RWPE2 (cell line): ENCODE data around the gene INHBB.

Experiments used
- ATAC-seq: fragments of 200-7000 bp; cut with Tn5 transposase; 3 replicates; pipeline ENCODE4 v1.9.1; 2021; ENCODE audit warnings: low read depth
- DNase-seq: peaks from one replicate; pipeline ENCODE4 v3.0.0-alpha.2; 2020; ENCODE audit warnings: low spot score
- H3K27ac ChIP-seq: fragments of 450-650 bp; 2 replicates; pipeline ENCODE4 v1.5.1; 2017; ENCODE audit warnings: mild to moderate bottlenecking; ENCODE audit not compliant: poor library complexity, severe bottlenecking
- H3K27me3 ChIP-seq: fragments of 250-450 bp; sonication (Bioruptor Pico); 2 replicates; pipeline ENCODE4 v1.5.1; 2021; ENCODE audit warnings: mild to moderate bottlenecking, moderate library complexity; ENCODE audit not compliant: insufficient read depth, poor library complexity, severe bottlenecking
- H3K36me3 ChIP-seq: fragments of 250-450 bp; sonication (Bioruptor Pico); 2 replicates; pipeline ENCODE4 v1.5.1; 2020; ENCODE audit warnings: low read depth, mild to moderate bottlenecking, moderate library complexity
- H3K4me1 ChIP-seq: fragments of 250-450 bp; sonication (Bioruptor Pico); 2 replicates; pipeline ENCODE4 v1.5.1; 2021; ENCODE audit warnings: mild to moderate bottlenecking, moderate library complexity; ENCODE audit not compliant: insufficient read depth, poor library complexity, severe bottlenecking
- H3K4me3 ChIP-seq: fragments of 250-450 bp; sonication (Bioruptor Pico); 2 replicates; pipeline ENCODE4 v1.5.1; 2021; ENCODE audit warnings: mild to moderate bottlenecking, moderate library complexity; ENCODE audit not compliant: severe bottlenecking
- H3K9me3 ChIP-seq: fragments of 250-450 bp; sonication (Bioruptor Pico); 2 replicates; pipeline ENCODE4 v1.5.1; 2021; ENCODE audit warnings: mild to moderate bottlenecking, moderate library complexity; ENCODE audit not compliant: severe bottlenecking
- CTCF ChIP-seq: fragments of 450-650 bp; IDR thresholded peaks from one replicate; pipeline ENCODE4 v1.5.1; 2017; ENCODE audit warnings: mild to moderate bottlenecking, moderate library complexity; ENCODE audit not compliant: poor library complexity, severe bottlenecking

INHBB gene

GRCh38 chr2:120372816-120373215 is 26.9 kb downstream of the INHBB start:
- Histone ChIP-seq H3K4me1 (peaks cover 4% of the 10 kb centered on the region), H3K36me3 (no peaks in the 10 kb centered on the region), H3K27ac (no peak overlapping the region), H3K9me3 (no peaks in the 10 kb centered on the region), H3K27me3 (no peaks in the 10 kb centered on the region), H3K4me3 (no peak overlapping the region)
- no peak for TF ChIP-seq CTCF
- DNase-seq (no peak), ATAC-seq (no peak)

GRCh38 chr2:120373424-120373823 is 27.5 kb downstream of the INHBB start:
- Histone ChIP-seq H3K9me3 (no peaks in the 10 kb centered on the region), H3K27ac (no peak overlapping the region), H3K4me1 (no peaks in the 10 kb centered on the region), H3K27me3 (no peaks in the 10 kb centered on the region), H3K4me3 (no peak overlapping the region), H3K36me3 (no peaks in the 10 kb centered on the region)
- ATAC-seq (no peak), DNase-seq (no peak)
- no peak for TF ChIP-seq CTCF

- DNase-seq (no peak), ATAC-seq (no peak)
- H3K27me3 ChIP-seq = no peaks in the 10 kb centered on the region
Measured at GRCh38 chr2:120374821-120375220, 28.9 kb downstream of the INHBB start.

GRCh38 chr2:120375251-120376020 is 29.5 kb downstream of the INHBB start:
- H3K4me1 ChIP-seq = no peaks in the 10 kb centered on the region
- no peak for TF ChIP-seq CTCF

More at GRCh38 chr2:120374821-120375220, 28.9 kb downstream of the INHBB start:
- TF ChIP-seq CTCF = no peak
- H3K9me3 ChIP-seq = no peaks in the 10 kb centered on the region
- H3K27ac ChIP-seq = no peak overlapping the region
- no peaks in the 10 kb centered on the region for H3K4me1 ChIP-seq
- no peak overlapping the region for H3K4me3 ChIP-seq
- no peaks in the 10 kb centered on the region for H3K36me3 ChIP-seq

GRCh38 chr2:120376101-120376500 is 30.2 kb downstream of the INHBB start:
- DNase-seq = no peak
- Histone ChIP-seq H3K27me3 (no peaks in the 10 kb centered on the region), H3K36me3 (no peaks in the 10 kb centered on the region), H3K9me3 (no peaks in the 10 kb centered on the region), H3K4me1 (no peaks in the 10 kb centered on the region), H3K27ac (no peak overlapping the region), H3K4me3 (no peak overlapping the region)
- ATAC-seq = no peak
- no peak for TF ChIP-seq CTCF

More at GRCh38 chr2:120375251-120376020, 29.5 kb downstream of the INHBB start:
- Histone ChIP-seq H3K4me3 (no peak overlapping the region), H3K27me3 (no peaks in the 10 kb centered on the region), H3K9me3 (no peaks in the 10 kb centered on the region), H3K36me3 (no peaks in the 10 kb centered on the region), H3K27ac (no peak overlapping the region)
- ATAC-seq = no peak
- no peak for DNase-seq
